HUES64 (cell line): ENCODE data around the gene ANO6.

Experiments
- H3K27ac ChIP-seq: 2 replicates; pipeline ENCODE4 v1.7.0; 2013; ENCODE audit warnings: low read depth, low read length, inconsistent platforms
- H3K27me3 ChIP-seq: 2 replicates; pipeline ENCODE4 v1.6.1; 2013; ENCODE audit warnings: mild to moderate bottlenecking, low read length; ENCODE audit not compliant: insufficient read depth
- H3K36me3 ChIP-seq: 2 replicates; pipeline ENCODE4 v1.6.1; 2013; ENCODE audit warnings: mild to moderate bottlenecking, low read length; ENCODE audit not compliant: insufficient read depth
- H3K4me1 ChIP-seq: 2 replicates; pipeline ENCODE4 v1.6.1; 2013; ENCODE audit warnings: mild to moderate bottlenecking, low read length, moderate library complexity; ENCODE audit not compliant: insufficient read depth
- H3K4me3 ChIP-seq: 2 replicates; pipeline ENCODE4 v1.5.1; 2013; ENCODE audit warnings: mild to moderate bottlenecking, low read length, moderate library complexity
- H3K9ac ChIP-seq: 2 replicates; pipeline ENCODE4 v1.6.1; 2013; ENCODE audit warnings: mild to moderate bottlenecking, low read depth, low read length
- H3K9me3 ChIP-seq: 2 replicates; pipeline ENCODE4 v1.6.1; 2013; ENCODE audit warnings: low read depth, low read length; ENCODE audit not compliant: insufficient read depth
- WGBS: fragments of 150-250, 120-280 bp; methylation state at CpG from one replicate; pipeline ENCODE4 v1.1.7; 2013; ENCODE audit warnings: missing lambda C conversion rate; 5-methylcytosine and 5-hydroxymethylcytosine counted together

Gene ANO6

GRCh38 chr12:45433441-45433868, 217.6 kb downstream of the ANO6 start:
- Histone ChIP-seq H3K9me3 (no peaks in the 10 kb centered on the region), H3K9ac (no peak overlapping the region; the same call in 1 of the 2 replicates), H3K27me3 (peaks cover 7% of the 10 kb centered on the region; the same call in 1 of the 2 replicates), H3K4me1 (peaks cover 29% of the 10 kb centered on the region; the same call in 1 of the 2 replicates), H3K36me3 (peaks cover 17% of the 10 kb centered on the region), H3K27ac (peak overlapping the region; percentile 73), H3K4me3 (no peak overlapping the region)
- 18% methylated on average over 6 of the region's 6 CpGs for WGBS

GRCh38 chr12:45434094-45434493, 218.2 kb downstream of the ANO6 start:
- H3K27me3 ChIP-seq, result peaks cover 7% of the 10 kb centered on the region; the same call in 1 of the 2 replicates
- no peak overlapping the region; the same call in 1 of the 2 replicates for H3K9ac ChIP-seq
- no peaks in the 10 kb centered on the region for H3K9me3 ChIP-seq
- peak overlapping the region; percentile 20; the same call in 1 of the 2 replicates for H3K27ac ChIP-seq
- WGBS, result 91% methylated on average over 7 of the region's 7 CpGs
- peaks cover 29% of the 10 kb centered on the region; the same call in 1 of the 2 replicates for H3K4me1 ChIP-seq
- peaks cover 11% of the 10 kb centered on the region for H3K36me3 ChIP-seq
- H3K4me3 ChIP-seq, result no peak overlapping the region

GRCh38 chr12:45435945-45436710, 220.2 kb downstream of the ANO6 start:
- Histone ChIP-seq H3K9ac (no peak overlapping the region), H3K27me3 (peaks cover 7% of the 10 kb centered on the region; the same call in 1 of the 2 replicates), H3K9me3 (no peaks in the 10 kb centered on the region), H3K4me3 (no peak overlapping the region), H3K27ac (no peak overlapping the region), H3K36me3 (no peaks in the 10 kb centered on the region), H3K4me1 (peaks cover 29% of the 10 kb centered on the region; the same call in 1 of the 2 replicates)
- 68% methylated on average over 2 of the region's 3 CpGs for WGBS

- Histone ChIP-seq H3K9ac (no peak overlapping the region), H3K9me3 (peaks cover 14% of the 10 kb centered on the region; the same call in 1 of the 2 replicates)
- 91% methylated on average over 4 of the region's 4 CpGs for WGBS
These were observed 223.1 kb downstream of the ANO6 start for GRCh38 chr12:45439039-45439438.

GRCh38 chr12:45446013-45446412, 230.1 kb downstream of the ANO6 start:
- Histone ChIP-seq H3K9ac (no peak overlapping the region), H3K27ac (no peak overlapping the region), H3K4me3 (no peak overlapping the region), H3K9me3 (peaks cover 19% of the 10 kb centered on the region; the same call in 1 of the 2 replicates), H3K4me1 (no peaks in the 10 kb centered on the region), H3K27me3 (no peaks in the 10 kb centered on the region), H3K36me3 (no peaks in the 10 kb centered on the region)
- 95% methylated on average over 1 of the region's 1 CpG for WGBS

More at GRCh38 chr12:45439039-45439438, 223.1 kb downstream of the ANO6 start:
- Histone ChIP-seq H3K27ac (no peak overlapping the region), H3K4me3 (no peak overlapping the region), H3K27me3 (peaks cover 7% of the 10 kb centered on the region; the same call in 1 of the 2 replicates), H3K36me3 (no peaks in the 10 kb centered on the region), H3K4me1 (peaks cover 12% of the 10 kb centered on the region; the same call in 1 of the 2 replicates)

- WGBS, result 94% methylated on average over 1 of the region's 1 CpG
- Histone ChIP-seq H3K27ac (no peak overlapping the region), H3K36me3 (no peaks in the 10 kb centered on the region), H3K4me1 (no peaks in the 10 kb centered on the region), H3K9me3 (no peaks in the 10 kb centered on the region), H3K9ac (no peak overlapping the region), H3K4me3 (no peak overlapping the region), H3K27me3 (no peaks in the 10 kb centered on the region)
These were observed 242.3 kb downstream of the ANO6 start for GRCh38 chr12:45458238-45458637.

- H3K4me3 ChIP-seq, result no peak overlapping the region
- 98% methylated on average over 2 of the region's 4 CpGs for WGBS
- no peaks in the 10 kb centered on the region for H3K4me1 ChIP-seq
- no peak overlapping the region for H3K27ac ChIP-seq
- no peaks in the 10 kb centered on the region for H3K36me3 ChIP-seq
- H3K27me3 ChIP-seq, result no peaks in the 10 kb centered on the region
- no peak overlapping the region for H3K9ac ChIP-seq
- H3K9me3 ChIP-seq, result no peaks in the 10 kb centered on the region
These were observed 243.2 kb downstream of the ANO6 start for GRCh38 chr12:45458854-45459807.

- no peak overlapping the region for H3K9ac ChIP-seq
- no peaks in the 10 kb centered on the region for H3K9me3 ChIP-seq
- 88% methylated on average over 4 of the region's 4 CpGs for WGBS
- H3K36me3 ChIP-seq, result no peaks in the 10 kb centered on the region
- H3K4me3 ChIP-seq, result no peak overlapping the region
- H3K27ac ChIP-seq, result no peak overlapping the region
- no peaks in the 10 kb centered on the region for H3K27me3 ChIP-seq
- H3K4me1 ChIP-seq, result no peaks in the 10 kb centered on the region; the same call in 1 of the 2 replicates
These were observed 246.6 kb downstream of the ANO6 start for GRCh38 chr12:45462506-45462905.

- H3K9me3 ChIP-seq, result peaks cover 3% of the 10 kb centered on the region; the same call in 1 of the 2 replicates
- H3K4me3 ChIP-seq, result no peak overlapping the region
- no peak overlapping the region for H3K9ac ChIP-seq
- H3K27ac ChIP-seq, result no peak overlapping the region
- H3K4me1 ChIP-seq, result no peaks in the 10 kb centered on the region; the same call in 1 of the 2 replicates
- H3K27me3 ChIP-seq, result no peaks in the 10 kb centered on the region
- no peaks in the 10 kb centered on the region for H3K36me3 ChIP-seq
- 90% methylated on average over 3 of the region's 4 CpGs for WGBS
These were observed 248.8 kb downstream of the ANO6 start for GRCh38 chr12:45464699-45465098.

GRCh38 chr12:45468751-45469615, 253.1 kb downstream of the ANO6 start:
- no peaks in the 10 kb centered on the region for H3K27me3 ChIP-seq
- no peak overlapping the region for H3K9ac ChIP-seq
- 90% methylated on average over 18 of the region's 18 CpGs for WGBS
- H3K36me3 ChIP-seq, result no peaks in the 10 kb centered on the region
- H3K4me1 ChIP-seq, result peaks cover 4% of the 10 kb centered on the region
- no peak overlapping the region for H3K27ac ChIP-seq
- H3K9me3 ChIP-seq, result peaks cover 5% of the 10 kb centered on the region; the same call in 1 of the 2 replicates
- no peak overlapping the region for H3K4me3 ChIP-seq
